GM18511 (cell line): ENCODE measurements around the gene ANGPTL5.
"Not testable (repeated sequence)": the region's sequence is repeated elsewhere in the genome, so short reads cannot be mapped to it uniquely, and the experiment has no call there.

Experiments
- ATAC-seq: cut with Tn5 transposase; IDR thresholded peaks from one replicate; pipeline ENCODE4 v1.9.1; 2021; ENCODE audit warnings: mild to moderate bottlenecking, moderate library complexity; ENCODE audit not compliant: unreplicated experiment

ANGPTL5 gene

DNA sequence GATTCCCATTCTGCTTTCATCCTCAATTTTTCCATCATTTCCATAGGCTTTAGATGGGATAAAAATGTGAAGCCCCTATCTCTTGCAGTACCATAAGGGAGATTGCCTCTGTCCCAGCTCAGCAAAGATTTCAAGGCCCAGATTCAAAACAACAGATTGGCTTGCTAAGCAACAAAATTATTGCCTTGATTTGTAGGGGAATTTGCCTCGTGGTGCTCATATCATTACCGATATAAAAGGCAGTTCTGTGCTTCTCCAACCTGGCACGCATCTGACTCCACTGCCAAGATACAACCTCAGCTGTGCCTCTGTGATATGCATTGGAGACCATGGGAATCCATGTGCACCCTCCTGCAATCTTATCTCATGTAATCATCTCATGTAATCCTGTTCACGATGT is 26.6 kb downstream of the ANGPTL5 start:
- no peak for ATAC-seq

DNA sequence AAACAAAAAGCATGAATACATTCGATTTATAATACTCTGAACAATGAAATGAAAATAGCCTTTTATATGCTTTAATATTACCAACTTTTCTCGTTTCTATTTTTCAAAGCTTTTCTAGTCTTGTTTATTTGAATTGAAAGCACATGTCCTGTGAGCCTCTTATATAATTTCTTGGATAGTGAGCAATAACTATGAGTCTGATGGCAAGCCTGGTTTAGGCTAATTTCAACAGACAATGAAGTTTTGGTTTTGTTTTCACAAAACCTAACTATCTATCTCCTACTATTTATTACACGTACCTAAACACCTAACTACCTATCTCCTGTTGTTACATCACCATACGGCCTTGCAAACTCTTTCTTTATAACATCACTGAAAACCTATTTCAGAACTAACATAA is 30.7 kb downstream of the ANGPTL5 start:
- no peak for ATAC-seq

DNA sequence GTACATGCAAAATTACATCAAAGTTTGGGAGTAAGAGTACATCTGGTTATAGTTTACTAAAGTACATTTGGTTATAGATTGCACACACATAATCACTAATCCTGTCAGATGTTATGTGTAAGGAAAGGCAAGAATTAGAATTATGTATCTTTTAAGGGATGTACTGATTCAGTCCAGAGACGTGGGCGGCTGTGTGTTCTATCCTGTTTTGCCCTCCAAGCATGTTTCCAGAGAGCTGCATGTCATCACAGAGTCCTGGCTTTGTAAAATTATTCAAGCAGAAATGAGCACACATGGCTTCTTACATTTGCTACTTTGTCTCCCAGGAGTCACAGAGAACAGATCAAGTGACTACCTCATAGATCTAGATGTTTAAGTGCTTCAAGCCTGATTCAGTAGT is 34.7 kb downstream of the ANGPTL5 start:
- ATAC-seq, result no peak

DNA sequence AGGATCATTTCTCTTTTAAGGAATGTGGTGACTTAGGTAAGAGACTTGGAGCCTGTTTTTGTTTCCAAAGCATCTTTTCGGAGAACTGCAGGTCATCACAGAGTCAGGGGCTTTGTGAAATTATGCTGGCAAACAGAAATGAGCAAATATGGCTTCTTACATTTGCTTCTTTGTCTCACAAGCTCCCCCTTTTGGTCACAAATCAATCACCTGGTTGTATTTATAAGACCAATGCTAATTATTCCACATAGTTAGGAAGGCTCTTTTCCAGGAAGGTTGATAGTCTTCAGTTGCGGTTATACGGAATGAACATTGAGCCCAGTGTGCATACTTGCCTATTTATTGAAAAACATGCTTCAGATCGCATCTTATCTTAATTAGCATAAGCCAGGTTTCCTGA is 36.1 kb downstream of the ANGPTL5 start:
- ATAC-seq, result no peak

DNA sequence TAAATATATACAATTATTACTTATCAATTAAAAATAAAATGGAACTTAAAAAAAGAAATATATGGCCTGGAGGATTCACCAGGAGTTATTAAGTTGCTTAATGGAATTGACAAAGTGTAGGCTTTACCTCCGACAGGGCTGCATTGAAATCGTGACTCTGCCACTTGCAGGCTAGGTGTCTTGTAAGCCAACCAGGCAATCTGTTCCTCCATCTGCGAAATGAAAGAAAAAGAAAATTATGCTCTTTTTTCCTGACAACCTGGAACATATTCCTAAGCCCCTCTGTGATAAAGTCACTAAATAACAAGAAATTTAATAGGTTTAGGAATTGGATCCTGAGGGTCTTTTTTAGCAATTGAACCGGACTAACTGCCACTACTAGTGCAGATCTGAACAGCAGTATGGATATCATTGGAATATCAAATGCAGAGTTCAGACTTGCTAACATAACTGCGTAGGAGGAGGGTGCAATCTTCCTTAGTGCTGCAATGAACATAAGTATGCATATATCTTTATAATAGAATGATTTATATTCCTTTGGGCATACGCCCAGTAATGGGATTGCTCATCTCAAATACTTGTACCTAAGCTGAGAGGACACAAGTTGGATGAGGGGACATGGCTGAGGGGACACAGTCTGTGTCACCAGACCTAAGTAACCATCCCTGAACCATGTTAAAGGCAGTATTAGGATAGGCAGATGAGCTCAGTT is 44.0 kb downstream of the ANGPTL5 start:
- ATAC-seq, result no peak

DNA sequence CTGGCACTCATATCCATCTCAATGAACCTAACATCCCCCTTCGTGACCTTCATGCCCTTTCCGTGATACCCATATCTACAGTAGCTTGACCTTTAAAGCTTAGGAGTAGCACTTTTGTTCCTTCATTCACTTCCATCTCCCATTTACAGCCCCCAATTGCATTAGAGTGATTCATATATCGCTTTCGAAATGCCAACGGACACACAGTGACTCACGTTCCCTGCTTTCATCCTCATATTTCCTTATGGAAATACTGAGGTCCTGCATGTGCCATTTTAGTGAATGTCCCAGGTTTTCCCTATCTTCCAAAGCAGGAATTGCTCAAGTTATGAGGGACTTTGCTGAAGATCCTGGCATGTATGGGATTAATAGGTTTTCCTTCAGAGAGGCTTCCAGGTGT is 45.8 kb downstream of the ANGPTL5 start:
- ATAC-seq, result no peak

DNA sequence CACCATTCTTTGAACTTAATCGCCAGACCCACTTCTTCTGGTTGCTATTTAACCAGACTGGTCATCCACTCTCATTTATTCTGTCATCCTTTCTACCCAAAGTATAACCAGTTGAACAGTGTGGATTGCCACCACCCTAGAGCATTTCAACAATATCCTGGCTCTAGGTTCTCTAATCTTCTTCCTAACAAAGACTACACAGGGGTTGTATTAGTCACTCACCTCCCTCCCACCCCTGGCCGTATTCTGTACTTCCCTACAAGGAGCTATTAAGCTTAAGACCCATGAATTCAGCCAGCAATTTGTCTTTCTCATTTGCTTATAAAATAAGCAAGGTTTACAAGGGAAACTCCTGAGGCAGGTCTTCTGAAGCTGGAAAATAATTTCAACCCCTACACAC is 48.4 kb downstream of the ANGPTL5 start:
- ATAC-seq, result no peak

DNA sequence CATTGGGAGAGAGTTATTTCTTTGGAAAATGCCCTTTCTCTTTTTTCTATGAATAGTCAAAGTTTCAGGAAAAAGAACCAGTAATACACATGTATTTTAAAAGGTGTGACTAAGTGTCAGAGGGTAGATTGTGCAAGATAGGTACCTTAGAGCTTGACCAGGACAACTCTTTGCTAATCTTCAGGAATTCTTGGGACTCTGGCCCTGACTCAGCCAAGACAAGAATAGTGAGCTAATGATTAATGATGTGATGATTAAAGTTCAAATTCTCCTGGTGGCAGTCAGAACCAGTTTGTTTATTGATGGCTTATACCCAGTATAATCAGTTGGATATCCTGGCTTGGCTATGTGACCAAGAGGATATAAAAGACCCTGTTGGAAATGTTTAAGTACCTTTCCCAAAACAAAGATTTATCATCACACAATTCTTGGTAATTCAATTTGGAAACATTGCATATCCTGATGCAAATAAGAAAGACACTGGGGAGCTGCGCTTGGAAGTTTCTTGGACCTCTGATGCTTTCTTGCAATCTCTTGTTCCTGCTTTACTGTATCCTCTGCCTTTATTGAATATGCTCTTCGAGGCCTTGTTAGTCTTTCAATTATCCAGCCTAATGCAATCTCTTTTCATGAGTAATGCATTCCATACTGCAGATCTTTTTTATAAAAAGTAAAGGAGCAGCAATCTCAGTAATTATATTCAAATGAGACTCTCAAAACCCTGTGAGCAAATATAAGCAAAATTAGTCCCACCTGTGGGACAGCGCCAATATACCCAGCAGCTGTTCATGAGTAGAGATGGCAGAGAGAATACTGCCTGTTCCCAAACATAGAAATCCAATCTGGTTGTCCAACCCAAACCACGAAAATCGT is 49.5 kb downstream of the ANGPTL5 start:
- ATAC-seq, result no peak

DNA sequence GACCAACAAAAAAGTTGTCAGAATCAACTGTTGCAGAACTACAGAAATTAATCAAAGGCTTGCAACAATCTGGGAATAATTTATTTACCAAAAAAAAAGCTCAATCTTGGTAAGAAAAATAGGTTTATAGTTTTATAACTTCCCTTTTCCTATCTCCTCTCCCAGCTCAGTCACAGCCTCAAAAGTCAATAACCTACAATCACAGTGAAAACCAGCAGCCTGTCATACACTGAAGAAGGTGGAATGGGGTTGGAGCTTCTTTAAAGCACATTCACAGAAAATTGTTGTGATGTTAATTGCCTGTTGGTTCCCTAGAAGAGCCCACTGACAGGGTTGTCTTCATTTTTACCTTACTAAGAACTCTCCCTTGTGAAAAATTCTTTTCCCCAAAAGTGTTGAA is 52.2 kb downstream of the ANGPTL5 start:
- no peak for ATAC-seq

DNA sequence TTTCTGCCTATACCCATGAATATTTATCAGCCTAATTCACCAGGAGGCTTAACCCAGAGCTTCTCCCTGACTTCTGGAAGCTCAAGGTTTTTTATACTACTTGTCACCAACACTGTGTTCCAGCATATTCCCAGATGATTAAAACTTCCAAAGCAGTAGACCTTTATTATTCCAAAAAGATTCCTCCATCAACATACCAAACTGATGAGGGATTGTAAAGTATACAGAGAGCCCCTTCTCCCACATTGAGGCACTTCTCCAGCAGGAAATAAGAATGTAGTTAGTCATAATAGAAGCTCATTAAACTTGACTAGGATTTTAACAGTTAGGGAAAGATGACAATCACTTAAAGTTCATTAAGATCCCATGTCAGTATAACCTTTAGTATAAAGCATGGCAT is 53.0 kb downstream of the ANGPTL5 start:
- no peak for ATAC-seq

DNA sequence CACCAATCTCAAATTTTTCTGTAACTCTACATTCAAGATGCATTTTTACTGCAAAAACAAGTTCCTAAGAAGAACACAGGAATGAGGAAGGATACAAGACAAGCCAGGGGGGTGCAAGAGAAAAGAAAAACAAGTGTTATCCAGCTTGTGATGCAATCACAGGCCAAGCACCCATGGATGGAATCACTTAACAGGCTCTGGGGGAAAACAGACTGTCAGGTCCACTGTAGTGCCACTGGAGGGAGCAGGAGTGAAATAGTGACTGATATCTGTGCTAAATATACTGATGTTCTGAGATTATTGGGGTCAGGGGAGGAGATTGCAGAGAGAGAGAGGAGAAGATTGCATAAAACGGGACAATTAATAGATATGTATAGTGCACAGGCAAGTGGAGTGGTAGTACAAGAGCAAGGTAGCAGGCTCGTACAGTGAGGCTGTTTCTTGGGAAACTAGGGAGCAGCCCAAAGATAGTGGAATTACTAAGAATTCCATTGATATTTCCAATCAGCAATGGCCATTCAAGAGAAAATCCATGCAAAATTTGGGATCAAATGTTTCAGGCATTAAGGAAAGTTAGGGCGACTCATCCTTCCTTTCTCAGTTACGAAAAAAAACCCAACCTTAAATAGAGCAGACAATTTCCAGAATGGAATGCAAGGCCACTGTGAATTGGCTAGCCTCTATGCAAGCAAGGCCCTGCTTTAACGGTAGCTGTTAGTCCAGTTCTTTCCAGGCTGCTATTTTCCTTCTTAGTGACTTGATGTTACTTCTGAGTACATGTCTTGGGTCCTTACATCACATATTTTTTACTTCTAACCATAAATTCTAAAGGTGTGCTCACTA is 53.7 kb downstream of the ANGPTL5 start:
- ATAC-seq, result no peak

DNA sequence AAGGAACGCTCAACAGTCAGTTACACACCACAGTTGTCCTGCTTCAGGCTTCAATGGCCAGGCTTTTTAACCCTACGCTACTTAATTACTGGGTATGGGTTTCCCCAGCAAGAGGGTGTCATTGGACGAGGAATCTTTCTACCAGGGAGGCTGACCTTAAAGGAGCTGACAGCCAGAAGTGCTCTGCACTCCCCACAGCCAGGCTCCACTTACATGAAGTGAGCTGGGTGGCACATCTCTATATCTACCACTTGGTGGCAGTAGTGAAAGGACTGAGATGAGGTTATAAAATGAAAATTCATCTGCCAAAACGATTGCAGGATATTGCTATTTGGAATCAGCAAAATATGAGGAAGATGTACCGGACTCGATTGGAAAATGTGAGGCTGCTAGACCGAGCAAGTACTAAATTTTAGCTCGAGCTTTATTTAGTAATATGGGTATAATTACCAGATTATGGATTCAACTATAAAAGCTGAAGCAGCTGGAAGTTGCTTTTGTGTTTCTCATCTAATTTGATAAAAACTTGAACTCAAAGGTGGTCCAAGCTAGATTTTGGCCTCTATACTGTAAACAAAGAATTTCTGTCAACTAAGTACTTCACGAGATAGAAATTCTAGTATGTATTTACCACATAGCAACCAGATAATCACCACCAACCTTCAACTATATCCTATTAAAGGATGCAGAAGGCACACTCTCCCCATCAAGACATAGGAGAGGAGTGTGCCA is 55.5 kb downstream of the ANGPTL5 start:
- peak; percentile 96 for ATAC-seq

DNA sequence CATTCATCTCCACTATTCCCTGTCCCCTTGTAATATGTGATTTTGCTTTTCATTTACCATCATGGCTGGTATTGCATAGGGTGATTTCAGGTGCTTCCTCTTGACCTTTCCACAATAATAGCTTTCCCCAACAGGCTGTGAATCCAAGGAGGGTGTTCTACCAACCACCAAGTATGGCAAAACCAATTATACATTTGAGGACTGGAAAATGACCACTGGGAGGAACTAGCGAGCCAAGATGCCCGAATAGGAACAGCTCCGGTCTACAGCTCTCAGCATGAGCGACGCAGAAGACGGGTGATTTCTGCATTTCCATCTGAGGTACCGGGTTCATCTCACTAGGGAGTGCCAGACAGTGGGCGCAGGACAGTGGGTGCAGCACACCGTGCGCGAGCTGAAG is 64.1 kb downstream of the ANGPTL5 start:
- not testable (repeated sequence) for ATAC-seq

DNA sequence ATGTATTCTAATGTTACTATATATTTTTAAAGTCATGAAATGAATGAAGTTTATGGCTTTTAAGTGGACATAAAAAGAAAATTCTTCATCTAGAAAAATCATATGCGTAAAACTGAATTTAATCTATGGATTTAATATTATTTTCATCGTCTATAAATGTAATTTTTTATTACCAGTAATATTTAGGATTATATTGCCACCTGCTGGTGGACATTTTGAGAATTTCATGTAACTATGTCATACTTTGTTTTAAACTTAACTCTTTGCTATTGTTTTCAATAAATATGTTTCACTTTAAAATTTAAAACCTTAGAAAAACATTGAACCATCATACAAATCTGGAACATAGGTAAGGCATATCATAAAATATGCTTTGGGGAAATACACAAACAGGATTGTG is 68.1 kb downstream of the ANGPTL5 start:
- no peak for ATAC-seq

DNA sequence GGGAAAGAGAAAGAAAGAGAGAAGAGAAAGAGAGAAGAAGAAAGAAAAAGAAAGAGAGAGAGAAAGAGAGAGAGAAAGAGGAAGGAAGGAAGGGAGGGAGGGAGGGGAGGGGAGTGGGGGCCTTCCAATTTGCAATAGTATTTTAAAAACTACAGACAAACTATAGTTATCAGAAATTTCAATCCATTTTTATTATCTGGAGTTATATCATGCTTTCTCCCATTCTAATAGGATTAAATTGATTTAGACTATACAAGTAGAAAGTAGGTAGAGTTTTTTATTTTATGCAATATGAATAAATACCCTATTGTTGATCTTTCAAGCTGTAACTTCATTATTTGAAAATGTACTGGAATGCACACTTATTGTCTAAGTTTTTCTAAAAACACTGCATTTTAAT is 71.7 kb downstream of the ANGPTL5 start:
- ATAC-seq, result no peak

DNA sequence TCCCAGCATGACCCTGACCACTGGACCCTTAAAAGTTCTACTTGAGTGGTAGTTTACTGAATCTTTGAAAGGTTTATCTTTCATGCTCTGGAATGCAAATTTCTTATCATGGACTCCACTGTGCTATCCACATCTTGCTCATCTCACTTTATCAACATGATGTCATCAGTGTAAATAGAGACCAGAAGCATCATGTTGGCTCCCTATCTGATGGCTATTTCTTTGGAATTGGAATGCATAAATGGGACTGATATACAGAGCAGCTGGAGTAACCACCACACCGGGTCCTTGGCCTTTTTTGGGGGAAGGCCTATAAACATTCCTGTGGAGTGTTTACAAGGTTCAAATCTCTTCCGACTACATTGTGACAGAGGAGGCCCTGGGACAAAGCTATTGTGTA is 75.6 kb downstream of the ANGPTL5 start:
- ATAC-seq, result no peak
